B cell (primary cell): ENCODE data around the gene SULT1C4. TPM values are rescaled to one million over a fixed set of nuclear protein-coding genes. Genes with fewer than 3 reads are reported as not detected.

Experiments used
- ATAC-seq: fragments of 200-7000 bp; cut with Tn5 transposase; one replicate; pipeline ENCODE4 v1.10.0; 2021; ENCODE audit warnings: low read depth, mild to moderate bottlenecking, moderate number of reproducible peaks, moderate library complexity
- CTCF ChIA-PET: fragments of 350-600 bp; sonication (Branson Sonifier 250); formaldehyde crosslinking; loops from one replicate; lab custom pipeline; 2021; ENCODE audit warnings: antibody characterized with exemption, inconsistent platforms; lab: Charles Lee
- POLR2A ChIA-PET: fragments of 350-600 bp; sonication (Branson Sonifier 250); formaldehyde crosslinking; loops from one replicate; lab custom pipeline; 2021; ENCODE audit warnings: antibody characterized with exemption; lab: Charles Lee
- DNase-seq: peaks from one replicate; pipeline ENCODE4 v3.0.0; 2013
- H2AFZ ChIP-seq: 2 replicates; pipeline ENCODE4 v1.6.1; 2012; ENCODE audit warnings: mild to moderate bottlenecking, low read depth, low read length; ENCODE audit not compliant: insufficient read depth, poor library complexity, severe bottlenecking
- H3K27ac ChIP-seq, 2 donors: 1 replicate in 1 of 2; 2 replicates in 1 of 2; pipeline ENCODE4 v1.5.1; 2012 to 2013; ENCODE audit warnings: low read length in 2 of 2, mild to moderate bottlenecking in 2 of 2, moderate library complexity in 1 of 2
- H3K27me3 ChIP-seq, 4 experiments: fragments of 200-600 bp in 1 of 4; sonication (generic) in 1 of 4; replicated peaks in 1 of 4; 1 replicate in 2 of 4; 2 replicates in 2 of 4; pipeline versions ENCODE4 v1.6.1 to v1.7.0; 2013 to 2016; ENCODE audit warnings: low read length in 3 of 4, mild to moderate bottlenecking in 2 of 4, mixed read lengths in 1 of 4, moderate library complexity in 1 of 4; ENCODE audit not compliant: insufficient read depth in 4 of 4, control insufficient read depth in 3 of 4; ENCODE audit errors: control extremely low read depth in 1 of 4
- H3K36me3 ChIP-seq, 2 experiments: replicated peaks in 1 of 2; 1 replicate in 1 of 2; 2 replicates in 1 of 2; pipeline versions ENCODE4 v1.6.1 to v1.7.1; 2013; ENCODE audit warnings: low read length in 1 of 2; ENCODE audit not compliant: insufficient read depth in 2 of 2, control insufficient read depth in 1 of 2; ENCODE audit errors: control extremely low read depth in 1 of 2, extremely low read depth in 1 of 2
- H3K4me1 ChIP-seq, 2 donors: fragments of 200-600 bp in 1 of 2; sonication (generic) in 1 of 2; 1 replicate in 1 of 2; 2 replicates in 1 of 2; pipeline versions ENCODE4 v1.5.1 to v1.6.1; 2013 to 2017; ENCODE audit warnings: low read length in 2 of 2; ENCODE audit not compliant: control insufficient read depth in 2 of 2, insufficient read depth in 2 of 2
- H3K4me2 ChIP-seq: replicated peaks from 2 replicates; pipeline ENCODE3; 2012; ENCODE audit warnings: mild to moderate bottlenecking, low read depth, low read length; ENCODE audit not compliant: poor library complexity, severe bottlenecking
- H3K4me3 ChIP-seq, 5 experiments: fragments of 200-600 bp in 1 of 5; sonication (generic) in 1 of 5; 1 replicate in 3 of 5; 2 replicates in 2 of 5; pipeline versions ENCODE4 v1.5.1 to v1.7.0; 2011 to 2016; ENCODE audit warnings: low read length in 4 of 5, mild to moderate bottlenecking in 4 of 5, low read depth in 2 of 5, control low read depth in 1 of 5, moderate library complexity in 1 of 5; ENCODE audit not compliant: insufficient read depth in 1 of 5; ENCODE audit errors: control extremely low read depth in 1 of 5, extremely low read depth in 1 of 5
- H3K79me2 ChIP-seq: fragments of 200-600 bp; sonication (generic); one replicate; pipeline ENCODE4 v1.6.0; 2016; ENCODE audit warnings: low read length; ENCODE audit not compliant: control insufficient read depth, insufficient read depth
- H3K9ac ChIP-seq: fragments of 200-600 bp; sonication (generic); 2 replicates; pipeline ENCODE4 v1.6.1; 2017; ENCODE audit warnings: mild to moderate bottlenecking, low read length, moderate library complexity
- H3K9me3 ChIP-seq, 3 donors: one replicate each; pipeline versions ENCODE4 v1.6.1 to v1.7.1; 2013; ENCODE audit warnings: low read length in 2 of 3; ENCODE audit not compliant: control insufficient read depth in 2 of 3, insufficient read depth in 1 of 3; ENCODE audit errors: control extremely low read depth in 1 of 3
- H4K20me1 ChIP-seq: 2 replicates; pipeline ENCODE4 v1.6.0; 2012; ENCODE audit warnings: mild to moderate bottlenecking, low read length; ENCODE audit not compliant: insufficient read depth, control insufficient read depth, poor library complexity, severe bottlenecking
- H3K27ac Mint-ChIP-seq: one replicate; pipeline ENCODE4 v1.8.0; 2021; ENCODE audit warnings: mixed read lengths
- H3K27me3 Mint-ChIP-seq: one replicate; pipeline ENCODE4 v1.8.0; 2021; ENCODE audit warnings: mixed read lengths
- H3K4me1 Mint-ChIP-seq: one replicate; pipeline ENCODE4 v1.8.0; 2021; ENCODE audit warnings: mixed read lengths
- H3K4me3 Mint-ChIP-seq: one replicate; pipeline ENCODE4 v1.8.0; 2021; ENCODE audit warnings: mixed read lengths
- H3K9me3 Mint-ChIP-seq: one replicate; pipeline ENCODE4 v1.8.0; 2022; ENCODE audit warnings: mixed read lengths; ENCODE audit not compliant: insufficient read depth
- EZH2 ChIP-seq: IDR thresholded peaks from 2 replicates; pipeline ENCODE4 v1.6.1; 2012; ENCODE audit warnings: borderline replicate concordance, low read depth, mild to moderate bottlenecking, moderate library complexity, low read length; ENCODE audit not compliant: insufficient read depth, poor library complexity, severe bottlenecking
- WGBS: methylation state at CpG from one replicate; pipeline ENCODE4 v1.1.5; 2013; ENCODE audit warnings: missing lambda C conversion rate; ENCODE audit not compliant: insufficient coverage; 5-methylcytosine and 5-hydroxymethylcytosine counted together
- intact Hi-C: fragments of 100-400 bp; cut with micrococcal nuclease; formaldehyde crosslinking; loops from one replicate; pipeline ENCODE4 v1.10.0; 2022
- polyA plus RNA-seq: library from polyadenylated mRNA; depleted of rRNA; stranded (reverse); fragments of >200 nt; gene quantifications from 2 replicates; pipeline ENCODE4 v1.2.3, GENCODE V29; 2012
- total RNA-seq, 2 donors: library from RNA; stranded (reverse); fragments of 120-200 nt in 1 of 2; gene quantifications; 1 replicate in 1 of 2; 2 replicates in 1 of 2; pipeline versions ENCODE4 v1.2.3 to v1.2.4, GENCODE V29; 2013 to 2022
- TF ChIP-seq, protein P1 (sequence below): fragments of 200-600 bp; IDR thresholded peaks from one replicate; pipeline ENCODE4 v1.8.0; 2022; ENCODE audit warnings: antibody characterized with exemption, mild to moderate bottlenecking

Gene SULT1C4
- total and polyA plus RNA-seq, 2 donors (not counting 1 experiment from before 2014, with no cell fraction given): not detected

DNA sequence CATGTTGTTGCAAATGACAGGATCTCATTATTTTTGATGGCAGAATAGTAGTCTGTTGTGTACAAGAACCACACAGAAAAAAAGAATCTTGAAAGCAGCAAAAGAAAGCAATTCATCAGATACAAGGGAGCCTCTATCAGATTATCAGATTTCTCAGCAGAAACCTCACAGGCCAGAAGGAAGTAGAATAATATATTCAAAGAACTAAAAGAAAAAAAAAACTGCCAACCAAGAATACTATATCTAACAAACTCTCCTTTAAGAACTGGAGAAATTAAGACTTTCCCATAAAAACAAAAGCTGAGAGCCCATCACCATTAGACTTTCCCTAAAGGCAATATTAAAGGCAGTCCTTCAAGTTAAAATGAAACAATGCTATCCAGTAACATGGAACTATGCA, 15.4 kb downstream of the SULT1C4 start:
- CTCF ChIA-PET: no interaction called here
- H3K9me3 ChIP-seq: peaks cover 0 to 19% (median 6%) of the 10 kb centered on the region in 3 donors

GRCh38 chr2:108395155-108395554, 17.4 kb downstream of the SULT1C4 start:
- intact Hi-C loops: no loop called here
- H3K4me3 Mint-ChIP-seq: no peak overlapping the region
- Histone ChIP-seq H3K4me3 (no peak overlapping the region), H3K4me2 (no peak overlapping the region), H3K27me3 (no peaks in the 10 kb centered on the region), H3K4me1 (no peaks in the 10 kb centered on the region), H3K36me3 (no peaks in the 10 kb centered on the region), H3K27ac (no peak overlapping the region), H3K79me2 (no peaks in the 10 kb centered on the region), H4K20me1 (no peaks in the 10 kb centered on the region), H3K9me3 (peaks cover 2 to 37% (median 24%) of the 10 kb centered on the region in 3 donors), H2AFZ (no peak overlapping the region), H3K9ac (no peak overlapping the region)
- peaks cover 18% of the 10 kb centered on the region for H3K9me3 Mint-ChIP-seq
- ATAC-seq (no peak), DNase-seq (no peak)
- 95% methylated on average over 7 of the region's 8 CpGs for WGBS
- TF ChIP-seq EZH2: no peak
- TF ChIP-seq, protein P1, sequence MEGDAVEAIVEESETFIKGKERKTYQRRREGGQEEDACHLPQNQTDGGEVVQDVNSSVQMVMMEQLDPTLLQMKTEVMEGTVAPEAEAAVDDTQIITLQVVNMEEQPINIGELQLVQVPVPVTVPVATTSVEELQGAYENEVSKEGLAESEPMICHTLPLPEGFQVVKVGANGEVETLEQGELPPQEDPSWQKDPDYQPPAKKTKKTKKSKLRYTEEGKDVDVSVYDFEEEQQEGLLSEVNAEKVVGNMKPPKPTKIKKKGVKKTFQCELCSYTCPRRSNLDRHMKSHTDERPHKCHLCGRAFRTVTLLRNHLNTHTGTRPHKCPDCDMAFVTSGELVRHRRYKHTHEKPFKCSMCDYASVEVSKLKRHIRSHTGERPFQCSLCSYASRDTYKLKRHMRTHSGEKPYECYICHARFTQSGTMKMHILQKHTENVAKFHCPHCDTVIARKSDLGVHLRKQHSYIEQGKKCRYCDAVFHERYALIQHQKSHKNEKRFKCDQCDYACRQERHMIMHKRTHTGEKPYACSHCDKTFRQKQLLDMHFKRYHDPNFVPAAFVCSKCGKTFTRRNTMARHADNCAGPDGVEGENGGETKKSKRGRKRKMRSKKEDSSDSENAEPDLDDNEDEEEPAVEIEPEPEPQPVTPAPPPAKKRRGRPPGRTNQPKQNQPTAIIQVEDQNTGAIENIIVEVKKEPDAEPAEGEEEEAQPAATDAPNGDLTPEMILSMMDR: no peak
- no peaks in the 10 kb centered on the region for H3K4me1 Mint-ChIP-seq
- CTCF ChIA-PET: no interaction called here
- POLR2A ChIA-PET: no interaction called here
- peaks cover 7% of the 10 kb centered on the region for H3K27me3 Mint-ChIP-seq
- no peak overlapping the region for H3K27ac Mint-ChIP-seq

More for the DNA sequence above, 15.4 kb downstream of the SULT1C4 start:
- H3K4me3 Mint-ChIP-seq: no peak overlapping the region
- no peaks in the 10 kb centered on the region for H3K4me1 Mint-ChIP-seq
- Histone ChIP-seq H4K20me1 (no peaks in the 10 kb centered on the region), H2AFZ (no peak overlapping the region), H3K4me2 (no peak overlapping the region), H3K4me3 (no peak overlapping the region), H3K27me3 (no peaks in the 10 kb centered on the region), H3K79me2 (no peaks in the 10 kb centered on the region), H3K27ac (no peak overlapping the region), H3K36me3 (no peaks in the 10 kb centered on the region), H3K9ac (no peak overlapping the region), H3K4me1 (no peaks in the 10 kb centered on the region)
- peaks cover 13% of the 10 kb centered on the region for H3K27me3 Mint-ChIP-seq
- intact Hi-C loops: no loop called here
- ATAC-seq: no peak
- TF ChIP-seq EZH2: no peak
- TF ChIP-seq, protein P1: no peak
- H3K27ac Mint-ChIP-seq: no peak overlapping the region
- peaks cover 12% of the 10 kb centered on the region for H3K9me3 Mint-ChIP-seq
- DNase-seq: no peak
- POLR2A ChIA-PET: no interaction called here
